Memory B cell (primary cell): ENCODE results near the gene CCDC85C.

Experiments used
- ATAC-seq: fragments of 150-1000 bp; cut with Tn5 transposase; 2 replicates; pipeline ENCODE4 v1.10.0; 2021; ENCODE audit warnings: low read depth, mild to moderate bottlenecking, moderate library complexity
- DNase-seq, 2 donors: peaks; one replicate each; pipeline ENCODE4 v3.0.0; 2022; ENCODE audit warnings: low spot score in 2 of 2
- H3K27ac Mint-ChIP-seq: one replicate; pipeline ENCODE4 v1.8.0; 2022; ENCODE audit warnings: mild to moderate bottlenecking, moderate library complexity, mixed read lengths
- H3K27me3 Mint-ChIP-seq: one replicate; pipeline ENCODE4 v1.8.0; 2022; ENCODE audit warnings: mixed read lengths
- H3K36me3 Mint-ChIP-seq: one replicate; pipeline ENCODE4 v1.8.0; 2022; ENCODE audit warnings: mild to moderate bottlenecking, mixed read lengths
- H3K4me1 Mint-ChIP-seq: one replicate; pipeline ENCODE4 v1.8.0; 2022; ENCODE audit warnings: mixed read lengths
- H3K4me3 Mint-ChIP-seq: one replicate; pipeline ENCODE4 v1.8.0; 2022; ENCODE audit warnings: mild to moderate bottlenecking, moderate library complexity, mixed read lengths
- H3K9me3 Mint-ChIP-seq: one replicate; pipeline ENCODE4 v1.8.0; 2022; ENCODE audit warnings: mixed read lengths

CCDC85C gene

GRCh38 chr14:99579903-99580571 is 24.0 kb downstream of the CCDC85C start:
- no peaks in the 10 kb centered on the region for H3K9me3 Mint-ChIP-seq
- DNase-seq (no peak), ATAC-seq (no peak)
- no peak overlapping the region for H3K4me3 Mint-ChIP-seq
- peaks cover 12% of the 10 kb centered on the region for H3K4me1 Mint-ChIP-seq
- peaks cover 10% of the 10 kb centered on the region for H3K27me3 Mint-ChIP-seq
- H3K36me3 Mint-ChIP-seq, result no peaks in the 10 kb centered on the region
- no peak overlapping the region for H3K27ac Mint-ChIP-seq

DNA sequence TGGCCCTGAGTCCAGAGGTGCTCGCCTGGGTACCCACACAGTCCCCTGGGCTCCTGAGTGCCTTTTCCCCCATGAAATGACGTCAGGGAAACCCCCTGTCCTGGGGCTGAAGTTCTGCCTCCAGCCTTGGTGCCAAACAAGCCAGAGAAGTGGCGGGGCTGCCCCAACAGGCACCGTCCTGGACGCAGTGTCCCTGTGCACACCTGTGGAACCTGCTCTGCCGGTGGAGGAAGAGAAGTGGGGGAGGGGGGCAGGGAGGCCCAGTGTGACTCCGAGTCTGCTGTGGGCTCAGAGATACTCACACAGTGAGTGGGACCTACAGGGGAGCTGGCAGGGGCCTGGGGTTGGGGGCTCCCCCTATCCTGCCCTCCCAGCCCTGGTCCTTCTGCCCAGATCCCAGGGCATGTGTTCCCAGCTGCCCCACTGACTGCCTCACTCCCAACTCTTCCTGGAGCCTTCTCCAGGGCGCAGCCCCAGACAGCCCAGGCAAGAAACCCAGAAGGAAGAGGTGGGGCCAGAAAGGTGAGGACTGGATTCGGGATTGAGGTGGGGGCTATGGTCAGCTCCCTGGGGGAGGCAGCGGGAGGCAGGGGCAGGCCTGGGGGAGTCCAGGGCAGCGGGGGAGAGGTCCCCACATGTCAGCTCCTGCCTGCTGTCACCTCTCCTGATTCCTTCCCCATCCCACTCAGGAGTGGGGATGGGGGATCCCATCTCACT is 24.7 kb downstream of the CCDC85C start:
- Mint-ChIP-seq H3K27me3 (peaks cover 10% of the 10 kb centered on the region), H3K27ac (no peak overlapping the region), H3K36me3 (no peaks in the 10 kb centered on the region), H3K4me3 (no peak overlapping the region), H3K4me1 (peaks cover 12% of the 10 kb centered on the region), H3K9me3 (no peaks in the 10 kb centered on the region)
- DNase-seq (no peak), ATAC-seq (peak; percentile 57)

- Mint-ChIP-seq H3K4me1 (peaks cover 12% of the 10 kb centered on the region), H3K9me3 (no peaks in the 10 kb centered on the region), H3K4me3 (no peak overlapping the region), H3K36me3 (no peaks in the 10 kb centered on the region), H3K27ac (no peak overlapping the region), H3K27me3 (peaks cover 10% of the 10 kb centered on the region)
- DNase-seq (no peak), ATAC-seq (no peak)
These were observed 25.4 kb downstream of the CCDC85C start for GRCh38 chr14:99578541-99579101.

DNA sequence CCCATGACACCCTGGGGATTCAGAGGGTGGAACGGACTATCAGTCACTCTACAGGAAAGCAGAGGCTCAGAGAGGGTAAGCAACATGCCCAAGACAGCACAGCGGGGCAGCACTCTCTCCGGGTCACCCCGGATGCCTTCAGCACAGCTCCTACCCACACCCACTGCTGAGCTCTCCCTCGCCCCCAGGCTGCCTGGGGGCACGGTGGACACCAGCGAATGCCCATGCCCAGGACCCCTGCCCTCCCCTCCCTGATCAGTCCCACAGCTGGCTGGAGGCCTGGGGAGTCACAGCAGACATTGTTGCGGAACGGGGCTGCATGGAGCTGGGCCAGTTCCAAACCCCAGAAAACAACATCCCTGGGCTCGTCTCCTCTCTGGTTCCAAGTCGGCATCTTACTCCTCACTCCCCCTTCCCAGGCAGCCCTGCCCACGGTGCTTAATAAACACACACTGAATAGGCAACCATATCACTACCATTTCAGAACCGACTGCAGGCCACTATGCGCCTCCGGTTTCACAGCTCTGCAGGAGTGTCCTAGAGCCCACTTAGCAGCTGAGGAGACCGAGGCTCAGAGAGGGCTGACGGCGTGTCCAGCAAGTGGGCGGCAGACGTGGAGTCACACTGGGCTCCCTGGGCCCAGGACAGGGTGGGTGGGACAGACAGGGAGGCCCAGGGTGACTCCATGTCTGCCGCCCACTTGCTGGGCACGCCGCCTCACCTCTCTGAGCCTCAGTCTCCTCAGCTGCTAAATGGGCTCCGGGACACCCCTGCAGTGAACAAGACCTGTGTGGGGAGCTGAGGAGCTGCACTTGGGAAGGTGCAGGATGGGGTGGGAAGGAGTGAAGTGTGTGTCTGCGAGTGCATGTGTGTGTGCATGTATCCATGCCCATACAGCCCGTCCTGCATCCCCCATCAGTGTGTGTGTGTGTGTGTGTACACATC is 27.0 kb downstream of the CCDC85C start:
- DNase-seq, result no peak
- Mint-ChIP-seq H3K36me3 (no peaks in the 10 kb centered on the region), H3K9me3 (no peaks in the 10 kb centered on the region), H3K27me3 (peaks cover 10% of the 10 kb centered on the region), H3K4me3 (no peak overlapping the region), H3K27ac (no peak overlapping the region), H3K4me1 (peaks cover 17% of the 10 kb centered on the region)
- ATAC-seq, result no peak

- Mint-ChIP-seq H3K27ac (no peak overlapping the region), H3K9me3 (no peaks in the 10 kb centered on the region), H3K27me3 (peaks cover 10% of the 10 kb centered on the region), H3K36me3 (no peaks in the 10 kb centered on the region), H3K4me3 (no peak overlapping the region), H3K4me1 (peaks cover 17% of the 10 kb centered on the region)
- ATAC-seq, result no peak
- DNase-seq, result no peak
These were observed 27.7 kb downstream of the CCDC85C start for GRCh38 chr14:99576304-99576703.

- Mint-ChIP-seq H3K4me1 (peaks cover 17% of the 10 kb centered on the region), H3K9me3 (no peaks in the 10 kb centered on the region), H3K27me3 (peaks cover 10% of the 10 kb centered on the region), H3K36me3 (no peaks in the 10 kb centered on the region), H3K27ac (no peak overlapping the region), H3K4me3 (no peak overlapping the region)
- no peak for DNase-seq
- no peak for ATAC-seq
These were observed 28.7 kb downstream of the CCDC85C start for GRCh38 chr14:99575043-99576023.

DNA sequence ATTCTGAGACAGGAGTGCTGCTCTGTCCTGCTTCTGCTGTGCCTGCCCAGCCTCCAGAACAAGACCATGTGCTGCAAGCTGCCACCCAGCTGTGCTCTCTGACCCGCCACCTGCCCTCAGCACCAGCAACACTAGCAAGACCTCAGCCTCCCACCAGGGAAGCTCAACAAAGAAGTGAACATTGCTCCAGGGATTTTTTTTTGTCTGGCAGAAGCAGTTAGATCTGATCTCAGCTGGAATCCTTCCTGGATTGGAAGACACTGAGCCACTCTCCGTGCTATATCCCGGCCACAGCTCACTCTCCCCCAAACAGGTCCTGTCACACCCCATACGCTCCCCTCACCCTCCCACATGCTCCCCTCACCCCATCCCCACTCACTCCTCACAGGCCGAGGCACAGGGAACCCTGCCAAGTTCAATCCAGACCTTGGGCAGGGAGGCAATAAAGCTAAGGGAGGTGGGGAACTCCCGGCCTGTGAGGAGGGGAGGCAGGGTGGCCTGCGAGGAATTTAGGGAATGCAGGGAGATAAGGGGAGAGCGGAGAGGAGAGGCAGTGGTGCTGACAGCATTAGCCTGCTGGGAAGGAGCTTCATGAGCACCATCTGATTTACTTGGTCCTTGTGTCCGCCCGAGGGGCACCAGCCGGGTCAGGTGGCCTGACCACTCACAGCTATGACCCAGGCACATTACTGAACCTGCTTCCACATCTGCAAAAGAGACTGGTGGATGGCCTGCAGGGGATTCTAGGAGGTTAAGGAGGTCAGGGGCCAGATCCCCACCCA is 29.7 kb downstream of the CCDC85C start:
- Mint-ChIP-seq H3K27me3 (peaks cover 6% of the 10 kb centered on the region), H3K36me3 (no peaks in the 10 kb centered on the region), H3K27ac (no peak overlapping the region), H3K4me1 (peaks cover 12% of the 10 kb centered on the region), H3K4me3 (no peak overlapping the region), H3K9me3 (no peaks in the 10 kb centered on the region)
- DNase-seq, result no peak
- no peak for ATAC-seq

- no peak for DNase-seq
- Mint-ChIP-seq H3K27ac (no peak overlapping the region), H3K27me3 (peaks cover 4% of the 10 kb centered on the region), H3K4me1 (peaks cover 7% of the 10 kb centered on the region), H3K4me3 (no peak overlapping the region), H3K36me3 (no peaks in the 10 kb centered on the region), H3K9me3 (no peaks in the 10 kb centered on the region)
- ATAC-seq, result no peak
These were observed 30.4 kb downstream of the CCDC85C start for GRCh38 chr14:99573436-99574098.

DNA sequence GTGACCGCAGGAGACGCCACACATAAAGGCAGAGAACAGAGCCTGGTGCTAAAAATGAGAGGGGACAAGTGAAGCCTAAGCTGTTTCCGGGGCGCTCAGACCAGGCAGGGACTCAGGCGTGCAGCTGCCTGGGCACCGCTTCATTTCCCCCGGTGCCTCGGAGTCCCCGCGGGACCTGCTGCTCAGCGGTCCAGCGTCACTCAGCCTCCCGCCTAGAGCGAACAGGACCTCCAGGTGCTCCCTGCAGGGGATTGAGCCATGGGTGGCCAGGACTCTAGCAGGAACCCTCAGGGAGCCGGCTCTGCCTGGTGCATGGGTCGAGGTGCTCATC is 31.0 kb downstream of the CCDC85C start:
- Mint-ChIP-seq H3K36me3 (no peaks in the 10 kb centered on the region), H3K27ac (no peak overlapping the region), H3K9me3 (no peaks in the 10 kb centered on the region), H3K4me3 (no peak overlapping the region), H3K4me1 (peaks cover 7% of the 10 kb centered on the region), H3K27me3 (peaks cover 4% of the 10 kb centered on the region)
- DNase-seq (no peak), ATAC-seq (peak; percentile 37)

- Mint-ChIP-seq H3K4me3 (no peak overlapping the region), H3K4me1 (peaks cover 5% of the 10 kb centered on the region)
These were observed 31.6 kb downstream of the CCDC85C start for GRCh38 chr14:99572173-99572999.

DNA sequence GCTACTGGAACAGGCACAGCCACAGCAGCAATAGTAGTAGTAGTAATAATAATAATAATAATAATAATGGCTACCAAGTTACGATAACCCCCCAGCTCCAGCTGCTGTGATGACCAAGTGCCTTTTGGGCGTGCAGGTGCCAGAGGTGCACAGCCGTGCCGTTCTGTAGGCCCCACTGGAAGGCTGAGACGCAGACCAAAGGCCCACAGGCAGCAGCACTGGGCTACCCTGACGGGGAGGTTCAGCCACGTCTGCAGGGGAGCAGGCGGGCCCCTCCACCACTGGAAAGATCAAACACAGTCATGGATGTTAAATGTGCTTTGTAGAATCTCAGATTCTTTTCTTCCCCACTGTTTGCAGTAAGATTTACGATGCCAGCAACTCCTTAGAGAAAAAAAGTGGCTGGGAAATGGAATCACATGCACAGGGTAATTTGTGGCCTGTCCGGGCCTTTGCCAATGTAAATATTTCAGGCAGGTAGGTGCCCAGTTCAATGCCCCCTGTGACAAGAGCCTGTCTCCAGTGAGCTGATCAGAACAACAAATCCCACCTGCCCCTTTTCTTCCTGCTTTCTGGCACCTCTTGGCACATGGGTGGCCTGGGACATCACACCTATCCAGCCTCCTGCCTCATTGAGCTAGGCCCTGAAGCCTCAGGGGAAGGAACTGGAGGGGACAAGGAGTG is 32.6 kb downstream of the CCDC85C start:
- peaks cover 5% of the 10 kb centered on the region for H3K27me3 Mint-ChIP-seq
- no peak for DNase-seq
- no peak overlapping the region for H3K4me3 Mint-ChIP-seq
- no peaks in the 10 kb centered on the region for H3K36me3 Mint-ChIP-seq
- peaks cover 5% of the 10 kb centered on the region for H3K4me1 Mint-ChIP-seq
- H3K27ac Mint-ChIP-seq, result no peak overlapping the region
- no peak for ATAC-seq
- H3K9me3 Mint-ChIP-seq, result no peaks in the 10 kb centered on the region

More at GRCh38 chr14:99572173-99572999, 31.6 kb downstream of the CCDC85C start:
- ATAC-seq, result no peak
- no peaks in the 10 kb centered on the region for H3K9me3 Mint-ChIP-seq
- peaks cover 2% of the 10 kb centered on the region for H3K27me3 Mint-ChIP-seq
- H3K36me3 Mint-ChIP-seq, result no peaks in the 10 kb centered on the region
- H3K27ac Mint-ChIP-seq, result no peak overlapping the region
- DNase-seq, result no peak
